H9 (cell line): ENCODE data around the gene RAB35. TPM values are rescaled to one million over a fixed set of nuclear protein-coding genes. Genes with fewer than 3 reads are reported as not detected.

Experiments
- DNase-seq: peaks from one replicate; pipeline ENCODE4 v3.0.0-alpha.2; 2017
- H2AFZ ChIP-seq: one replicate; pipeline ENCODE4 v1.6.1; 2013; ENCODE audit warnings: mild to moderate bottlenecking, low read length, control low read depth, moderate library complexity
- H2AK5ac ChIP-seq: 2 replicates; pipeline ENCODE4 v1.6.1; 2013; ENCODE audit warnings: low read length, control low read depth, mixed read lengths; ENCODE audit not compliant: insufficient read length
- H2BK120ac ChIP-seq: one replicate; pipeline ENCODE4 v1.6.1; 2013; ENCODE audit warnings: low read depth, mild to moderate bottlenecking, low read length, control low read depth, inconsistent platforms; ENCODE audit not compliant: poor library complexity, severe bottlenecking
- H2BK12ac ChIP-seq: 2 replicates; pipeline ENCODE4 v1.6.1; 2013; ENCODE audit warnings: low read length, control low read depth, mixed read lengths, low read depth; ENCODE audit not compliant: insufficient read length
- H2BK15ac ChIP-seq: 2 replicates; pipeline ENCODE4 v1.6.1; 2013; ENCODE audit warnings: low read depth, low read length, control low read depth
- H2BK20ac ChIP-seq: one replicate; pipeline ENCODE4 v1.6.1; 2013; ENCODE audit warnings: low read depth, mild to moderate bottlenecking, low read length, control low read depth, inconsistent platforms; ENCODE audit not compliant: poor library complexity, severe bottlenecking
- H2BK5ac ChIP-seq: 2 replicates; pipeline ENCODE4 v1.6.1; 2013; ENCODE audit warnings: low read length, control low read depth, mixed read lengths; ENCODE audit not compliant: insufficient read length
- H3K14ac ChIP-seq: 2 replicates; pipeline ENCODE4 v1.6.1; 2013; ENCODE audit warnings: low read length, control low read depth; ENCODE audit not compliant: insufficient read depth
- H3K18ac ChIP-seq: 2 replicates; pipeline ENCODE4 v1.6.1; 2013; ENCODE audit warnings: low read depth, mild to moderate bottlenecking, mixed read lengths, low read length, control low read depth; ENCODE audit not compliant: insufficient read length
- H3K23ac ChIP-seq: 2 replicates; pipeline ENCODE4 v1.6.1; 2013; ENCODE audit warnings: low read length, control low read depth, mixed read lengths, low read depth; ENCODE audit not compliant: insufficient read length
- H3K23me2 ChIP-seq: 2 replicates; pipeline ENCODE4 v1.6.1; 2013; ENCODE audit warnings: low read depth, mild to moderate bottlenecking, mixed read lengths, low read length, control low read depth; ENCODE audit not compliant: insufficient read length, poor library complexity, severe bottlenecking
- H3K27ac ChIP-seq: 2 replicates; pipeline ENCODE4 v1.5.1; 2013; ENCODE audit warnings: low read length, control low read depth, mixed read lengths, low read depth; ENCODE audit not compliant: insufficient read length
- H3K27me3 ChIP-seq: 2 replicates; pipeline ENCODE4 v1.6.1; 2013; ENCODE audit warnings: low read length, control low read depth, inconsistent platforms; ENCODE audit not compliant: insufficient read depth
- H3K4ac ChIP-seq: 2 replicates; pipeline ENCODE4 v1.6.1; 2013; ENCODE audit warnings: low read depth, mild to moderate bottlenecking, control low read depth, inconsistent platforms, low read length, moderate library complexity
- H3K4me1 ChIP-seq: 2 replicates; pipeline ENCODE4 v1.6.1; 2013; ENCODE audit warnings: low read length, control low read depth, inconsistent platforms; ENCODE audit not compliant: insufficient read depth
- H3K4me2 ChIP-seq: 2 replicates; pipeline ENCODE4 v1.6.1; 2013; ENCODE audit warnings: low read length, control low read depth, mixed read lengths; ENCODE audit not compliant: insufficient read length, insufficient read depth
- H3K56ac ChIP-seq: 2 replicates; pipeline ENCODE4 v1.6.1; 2013; ENCODE audit warnings: low read depth, mild to moderate bottlenecking, mixed read lengths, low read length, control low read depth; ENCODE audit not compliant: insufficient read length
- H3K79me1 ChIP-seq: 2 replicates; pipeline ENCODE4 v1.6.1; 2013; ENCODE audit warnings: low read depth, mild to moderate bottlenecking, moderate library complexity, low read length, control low read depth, inconsistent platforms; ENCODE audit not compliant: insufficient read depth, poor library complexity, severe bottlenecking
- H3K79me2 ChIP-seq: 2 replicates; pipeline ENCODE4 v1.6.1; 2013; ENCODE audit warnings: low read length, control low read depth, inconsistent platforms; ENCODE audit not compliant: insufficient read depth
- H3K9ac ChIP-seq: 2 replicates; pipeline ENCODE4 v1.6.1; 2013; ENCODE audit warnings: low read length, control low read depth, mixed read lengths; ENCODE audit not compliant: insufficient read length; ENCODE audit errors: extremely low read depth
- H3K9me3 ChIP-seq: one replicate; pipeline ENCODE4 v1.6.1; 2013; ENCODE audit warnings: low read depth, low read length, inconsistent platforms; ENCODE audit not compliant: control insufficient read depth
- H3T11ph ChIP-seq: one replicate; pipeline ENCODE4 v1.6.1; 2013; ENCODE audit warnings: mild to moderate bottlenecking, low read length, control low read depth, inconsistent platforms
- H4K20me1 ChIP-seq: one replicate; pipeline ENCODE4 v1.6.1; 2013; ENCODE audit not compliant: control insufficient read depth, insufficient read length, insufficient read depth
- H4K5ac ChIP-seq: 2 replicates; pipeline ENCODE4 v1.6.1; 2013; ENCODE audit warnings: low read depth, mild to moderate bottlenecking, mixed read lengths, low read length, control low read depth; ENCODE audit not compliant: insufficient read length
- H4K8ac ChIP-seq: replicated peaks from 2 replicates; pipeline ENCODE4 v1.6.1; 2013; ENCODE audit warnings: low read length, control low read depth, mixed read lengths, low read depth; ENCODE audit not compliant: insufficient read length
- H4K91ac ChIP-seq: 2 replicates; pipeline ENCODE4 v1.6.1; 2013; ENCODE audit warnings: low read depth, mild to moderate bottlenecking, moderate library complexity, mixed read lengths, low read length, control low read depth; ENCODE audit not compliant: insufficient read length
- H3K27ac Mint-ChIP-seq, 3 experiments: 2 replicates in 2 of 3; 3 replicates in 1 of 3; pipeline ENCODE4 v1.8.0; 2020 to 2021; ENCODE audit warnings: mixed read lengths in 3 of 3, mild to moderate bottlenecking in 1 of 3, moderate library complexity in 1 of 3
- H3K27me3 Mint-ChIP-seq: 2 replicates; pipeline ENCODE4 v1.8.0; 2021; ENCODE audit warnings: low read depth, mild to moderate bottlenecking, moderate library complexity, mixed read lengths
- H3K36me3 Mint-ChIP-seq, 3 experiments: 2 replicates in 2 of 3; 3 replicates in 1 of 3; pipeline ENCODE4 v1.8.0; 2020 to 2021; ENCODE audit warnings: low read depth in 3 of 3, mixed read lengths in 3 of 3; ENCODE audit not compliant: insufficient read depth in 1 of 3
- H3K4me1 Mint-ChIP-seq, 2 experiments: 2 replicates each; pipeline ENCODE4 v1.8.0; 2020; ENCODE audit warnings: mixed read lengths in 2 of 2
- H3K4me3 Mint-ChIP-seq, 2 experiments: 2 replicates in 1 of 2; 3 replicates in 1 of 2; pipeline ENCODE4 v1.8.0; 2020 to 2021; ENCODE audit warnings: mild to moderate bottlenecking in 2 of 2, mixed read lengths in 2 of 2, moderate library complexity in 1 of 2
- H3K9me3 Mint-ChIP-seq, 2 experiments: 2 replicates in 1 of 2; 3 replicates in 1 of 2; pipeline ENCODE4 v1.8.0; 2020; ENCODE audit warnings: mild to moderate bottlenecking in 2 of 2, mixed read lengths in 2 of 2, moderate library complexity in 1 of 2
- CTCF ChIP-seq: fragments of 200-600 bp; sonication (generic); conservative IDR thresholded peaks from 3 replicates; pipeline ENCODE4 v1.8.0; 2021; ENCODE audit warnings: antibody characterized with exemption, mild to moderate bottlenecking
- WGBS: extraction: QIAGEN DNeasy Blood & Tissue Kit; methylation state at CpG from one replicate; pipeline ENCODE4 v1.1.7; 2013; ENCODE audit warnings: missing lambda C conversion rate, low lambda C conversion rate, mixed read lengths; ENCODE audit not compliant: insufficient read length; ENCODE audit errors: extremely low coverage; 5-methylcytosine and 5-hydroxymethylcytosine counted together
- total RNA-seq: library from RNA; stranded (reverse); gene quantifications from 2 replicates; pipeline ENCODE4 v1.2.1, GENCODE V29; 2021

The RAB35 gene
- total RNA-seq, 1 experiment from 2014 or later = 60.0 TPM

GRCh38 chr12:120055231-120056000 is 61.1 kb downstream of the RAB35 start:
- no peak overlapping the region for H3K9ac ChIP-seq
- no peak overlapping the region for H3K4ac ChIP-seq

More at GRCh38 chr12:120055231-120056000, 61.1 kb downstream of the RAB35 start:
- H2BK12ac ChIP-seq = no peak overlapping the region
- Mint-ChIP-seq H3K4me1 (no peaks in the 10 kb centered on the region), H3K9me3 (peaks cover 0 to 2% of the 10 kb centered on the region in 2 experiments; a peak in 2 of 5 replicates), H3K27ac (no peak overlapping the region), H3K27me3 (no peaks in the 10 kb centered on the region), H3K4me3 (no peak overlapping the region), H3K36me3 (peaks cover 0 to 7% (median 7%) of the 10 kb centered on the region in 3 experiments; a peak in 4 of 7 replicates)
- H3K4me1 ChIP-seq = no peaks in the 10 kb centered on the region
- no peak overlapping the region for H3K56ac ChIP-seq
- no peaks in the 10 kb centered on the region for H3K79me1 ChIP-seq
- no peak for DNase-seq
- H2BK20ac ChIP-seq = no peak overlapping the region
- no peak overlapping the region for H2BK120ac ChIP-seq
- no peaks in the 10 kb centered on the region for H3K9me3 ChIP-seq
- no peak overlapping the region for H3T11ph ChIP-seq
- H4K5ac ChIP-seq = no peak overlapping the region
- no peak overlapping the region for H3K14ac ChIP-seq
- H3K27me3 ChIP-seq = no peaks in the 10 kb centered on the region
- no peak overlapping the region for H2AK5ac ChIP-seq
- H2BK5ac ChIP-seq = no peak overlapping the region
- no peak overlapping the region for H4K8ac ChIP-seq
- no peak overlapping the region for H3K27ac ChIP-seq
- no peak overlapping the region for H3K23ac ChIP-seq
- no peaks in the 10 kb centered on the region for H3K23me2 ChIP-seq
- H4K91ac ChIP-seq = no peak overlapping the region
- H3K79me2 ChIP-seq = no peaks in the 10 kb centered on the region
- no CpG with 5 or more reads among the region's 2 CpGs for WGBS
- H2AFZ ChIP-seq = no peak overlapping the region
- no peak overlapping the region for H3K18ac ChIP-seq
- no peak overlapping the region for H3K4me2 ChIP-seq
- no peak overlapping the region for H2BK15ac ChIP-seq
- TF ChIP-seq CTCF = no peak
- H4K20me1 ChIP-seq = no peaks in the 10 kb centered on the region
